HG03575 (cell line): Measurements from ENCODE around the gene CLDN4.

Source experiments
- ATAC-seq: cut with Tn5 transposase; IDR thresholded peaks from one replicate; pipeline ENCODE4 v1.9.1; 2021; ENCODE audit not compliant: unreplicated experiment, insufficient number of reproducible peaks, low FRiP score; ENCODE audit errors: extremely low read depth

CLDN4 gene

GRCh38 chr7:73865738-73866445 is 35.1 kb downstream of the CLDN4 start:
- no peak for ATAC-seq

DNA sequence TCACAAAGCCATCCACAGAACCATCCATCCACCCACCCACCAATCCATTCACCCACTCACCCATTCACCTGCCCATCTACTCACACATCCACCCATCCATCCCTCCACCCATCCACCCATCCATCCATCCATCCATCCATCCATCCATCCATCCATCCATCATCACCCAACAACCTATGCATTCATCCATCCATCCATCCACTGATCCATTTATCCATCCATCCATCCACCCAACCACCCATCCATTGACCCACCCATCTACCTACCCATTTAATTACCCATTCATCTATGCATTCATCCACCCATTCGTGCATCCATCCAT is 35.6 kb downstream of the CLDN4 start:
- ATAC-seq: no peak

GRCh38 chr7:73869011-73869798 is 38.4 kb downstream of the CLDN4 start:
- ATAC-seq: no peak

GRCh38 chr7:73870041-73870492 is 39.3 kb downstream of the CLDN4 start:
- no peak for ATAC-seq

GRCh38 chr7:73871163-73872011 is 40.6 kb downstream of the CLDN4 start:
- ATAC-seq: no peak

GRCh38 chr7:73872056-73872908 is 41.5 kb downstream of the CLDN4 start:
- no peak for ATAC-seq

DNA sequence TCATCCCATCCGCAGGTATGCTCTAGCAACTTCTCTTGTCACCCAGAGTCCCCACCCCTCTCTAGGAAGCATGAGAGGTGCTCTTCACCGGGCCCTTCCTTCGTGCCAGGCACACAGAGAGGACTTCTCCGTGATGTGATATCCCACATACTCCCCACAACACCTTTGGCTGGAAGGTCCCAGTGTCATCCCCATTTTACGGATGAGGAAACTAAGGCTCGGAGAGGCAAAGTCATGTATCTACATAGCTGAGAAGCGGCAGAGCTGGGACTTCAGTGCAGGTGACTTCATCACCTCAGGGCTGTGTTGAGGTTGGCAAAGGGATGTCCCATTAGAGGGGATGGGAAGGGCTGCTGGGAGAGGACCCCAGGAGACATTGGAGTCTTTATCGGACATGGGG is 45.6 kb downstream of the CLDN4 start:
- no peak for ATAC-seq

- ATAC-seq: no peak
Observed at GRCh38 chr7:73876973-73877372, 46.2 kb downstream of the CLDN4 start.

GRCh38 chr7:73879977-73880681 is 49.3 kb downstream of the CLDN4 start:
- no peak for ATAC-seq

DNA sequence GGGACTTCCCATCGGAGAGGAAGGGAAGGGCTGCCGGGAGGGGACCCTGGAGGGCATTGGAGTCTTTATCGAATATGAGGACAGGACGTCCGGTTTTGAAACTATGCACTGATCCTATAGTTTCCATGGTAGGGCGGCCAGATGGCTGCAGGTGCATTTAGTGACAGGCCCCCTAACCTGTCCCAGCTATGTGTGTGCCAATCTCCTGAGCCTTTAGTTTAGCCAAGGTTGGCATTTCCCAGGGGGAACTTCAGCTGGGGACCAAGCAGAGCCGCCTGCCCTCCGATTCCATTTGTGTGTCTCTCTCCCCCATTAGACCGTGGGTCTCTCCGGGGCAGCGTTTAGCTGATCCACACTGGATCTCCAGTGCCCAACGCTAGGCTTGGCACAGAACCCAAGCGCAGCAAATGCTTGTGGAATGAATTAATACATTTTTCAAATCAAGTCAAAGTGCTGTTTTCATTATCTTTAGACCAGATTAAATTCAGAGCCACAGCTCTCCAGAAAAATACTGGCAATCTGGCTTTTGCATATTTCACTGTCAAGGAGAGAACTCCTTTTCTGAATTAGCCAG is 50.0 kb downstream of the CLDN4 start:
- ATAC-seq: no peak

DNA sequence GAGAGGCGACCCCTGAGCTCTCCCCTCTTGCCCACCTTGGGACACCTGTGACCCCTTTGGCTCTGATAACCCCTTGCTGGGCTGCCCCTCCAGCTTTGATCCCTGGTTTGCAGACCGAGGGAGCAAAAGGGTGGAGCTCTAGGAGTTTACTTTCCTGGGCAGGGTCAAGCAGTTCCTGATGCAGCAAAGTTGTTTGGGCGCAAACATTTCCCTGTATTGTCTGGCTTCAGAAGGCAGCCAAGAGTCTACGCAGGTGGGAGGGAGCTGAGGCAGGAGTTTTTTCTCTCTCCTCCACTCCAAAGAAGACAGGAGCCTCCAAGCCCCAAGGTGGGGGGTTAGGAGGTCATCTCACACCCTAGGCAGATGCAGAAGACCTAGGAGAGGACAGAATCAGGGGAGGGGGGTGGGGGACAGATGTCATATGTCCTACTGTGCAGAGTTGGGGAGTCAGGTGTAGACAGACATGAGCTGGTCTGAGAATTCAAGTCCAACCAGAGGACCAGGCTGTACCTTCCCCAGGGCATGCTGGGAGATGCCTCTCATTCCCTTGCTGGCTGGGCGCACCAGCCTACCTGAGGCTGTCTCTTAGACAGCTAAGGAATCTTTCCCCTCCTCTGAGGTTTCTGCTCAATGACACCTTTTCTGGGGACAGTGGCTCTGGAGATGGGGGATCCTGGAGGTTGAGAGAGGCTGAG is 50.7 kb downstream of the CLDN4 start:
- no peak for ATAC-seq

GRCh38 chr7:73882047-73882402 is 51.2 kb downstream of the CLDN4 start:
- no peak for ATAC-seq
